Midbrain (tissue), 1 donor: ENCODE results near the gene ASL.
"Not testable (repeated sequence)": the region's sequence is repeated elsewhere in the genome, so short reads cannot be mapped to it uniquely, and the experiment has no call there.

Source experiments
- DNase-seq: peaks from one replicate; lab custom pipeline; 2025; lab: John Stamatoyannopoulos, UW

ASL gene

DNA sequence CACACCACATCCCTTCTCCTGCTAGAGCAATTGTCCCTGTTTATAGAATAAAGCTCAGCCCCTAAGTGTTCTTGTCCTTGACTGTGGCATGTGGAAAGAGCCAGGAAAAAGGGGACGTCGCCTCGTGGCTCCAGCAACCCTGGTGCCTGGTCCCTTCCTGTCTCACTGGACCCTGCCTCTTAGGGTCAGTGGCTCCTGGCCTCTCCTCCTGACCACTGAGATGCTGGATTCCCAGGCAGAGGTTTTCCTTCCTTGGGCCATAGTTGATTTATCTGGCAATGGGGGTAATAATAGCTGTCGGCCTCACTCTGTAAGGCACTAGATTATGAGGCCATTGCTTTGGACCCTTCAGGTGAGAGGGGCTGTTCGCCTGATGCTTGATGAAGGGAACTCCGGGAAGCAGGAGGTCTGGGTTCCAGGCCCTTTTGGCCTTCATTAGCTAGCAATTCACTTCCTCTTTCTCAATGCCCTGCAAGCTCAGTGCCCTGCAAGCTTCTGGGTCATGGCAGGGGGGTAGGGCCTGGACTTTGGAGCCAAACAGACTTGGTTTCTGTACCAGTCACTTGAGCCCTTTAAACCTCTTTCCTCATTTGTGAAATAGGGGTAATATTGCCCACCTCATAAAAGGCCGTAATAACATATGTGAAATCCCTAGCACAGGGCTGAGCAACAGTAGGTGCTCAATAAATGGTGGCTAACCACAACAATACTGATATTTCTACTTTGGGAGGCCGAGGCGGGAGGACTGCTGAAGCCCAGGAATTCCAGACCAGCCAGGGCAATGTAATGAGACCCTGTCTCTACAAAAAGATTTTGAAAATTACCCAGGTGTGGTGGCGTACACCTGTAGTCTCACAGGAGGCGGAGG, 1.1 kb downstream of the ASL start:
- DNase-seq, result no peak

DNA sequence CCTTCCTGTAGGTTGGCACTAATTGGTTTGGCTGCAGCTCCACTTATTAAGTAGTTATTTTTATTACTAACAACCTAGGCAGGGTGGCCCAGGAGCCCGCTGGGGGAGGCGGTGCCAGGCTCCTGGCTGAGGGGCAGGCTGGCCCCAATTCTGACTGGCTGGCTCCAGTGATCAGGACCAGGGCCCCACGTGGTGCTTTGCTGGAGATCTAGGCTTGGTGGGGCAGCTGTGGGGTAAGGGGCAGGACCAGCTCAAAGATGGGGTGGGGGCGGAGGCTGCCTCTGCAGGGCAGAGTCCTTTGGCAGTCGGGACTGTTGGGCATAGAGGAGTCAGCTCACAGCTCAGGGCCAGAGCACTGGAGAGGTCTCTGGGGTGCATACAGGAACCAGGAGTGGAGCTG, 2.4 kb downstream of the ASL start:
- no peak for DNase-seq

DNA sequence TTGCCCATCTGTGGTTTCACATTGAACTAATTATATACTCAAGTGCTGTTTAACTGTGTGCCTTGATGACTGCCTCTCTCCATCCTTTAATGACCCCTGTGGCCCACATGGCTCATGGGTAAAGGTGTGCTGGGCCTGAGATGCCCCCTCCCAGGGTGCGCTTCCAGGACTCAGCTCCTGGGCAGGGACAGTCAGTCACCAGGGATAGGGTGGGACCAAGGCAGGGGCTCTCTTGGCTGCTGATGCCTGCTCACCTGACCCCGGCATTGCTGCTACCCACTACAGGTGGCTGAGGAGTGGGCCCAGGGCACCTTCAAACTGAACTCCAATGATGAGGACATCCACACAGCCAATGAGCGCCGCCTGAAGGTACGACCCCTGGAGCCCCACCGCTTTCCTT, 6.5 kb downstream of the ASL start:
- no peak for DNase-seq

DNA sequence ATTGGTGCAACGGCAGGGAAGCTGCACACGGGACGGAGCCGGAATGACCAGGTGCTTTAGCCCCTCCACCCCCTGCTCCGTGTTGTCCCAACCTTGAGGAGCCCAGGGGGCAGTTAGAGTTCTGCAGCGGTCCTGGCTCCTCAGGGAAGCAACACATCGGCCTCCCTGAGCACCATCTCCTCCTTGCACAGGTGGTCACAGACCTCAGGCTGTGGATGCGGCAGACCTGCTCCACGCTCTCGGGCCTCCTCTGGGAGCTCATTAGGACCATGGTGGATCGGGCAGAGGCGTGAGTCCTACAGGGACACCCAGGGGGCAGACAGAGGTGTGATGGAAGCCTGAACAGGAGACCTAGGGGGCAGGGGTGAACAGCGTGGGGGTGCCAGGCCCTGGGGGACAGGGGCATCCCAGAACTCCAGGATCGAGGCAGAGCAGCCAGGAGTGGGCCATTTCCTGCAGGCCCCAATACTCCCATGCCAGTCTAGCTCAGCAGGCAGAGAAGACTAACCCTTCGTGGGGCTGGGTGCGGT, 7.3 kb downstream of the ASL start:
- DNase-seq, result no peak

DNA sequence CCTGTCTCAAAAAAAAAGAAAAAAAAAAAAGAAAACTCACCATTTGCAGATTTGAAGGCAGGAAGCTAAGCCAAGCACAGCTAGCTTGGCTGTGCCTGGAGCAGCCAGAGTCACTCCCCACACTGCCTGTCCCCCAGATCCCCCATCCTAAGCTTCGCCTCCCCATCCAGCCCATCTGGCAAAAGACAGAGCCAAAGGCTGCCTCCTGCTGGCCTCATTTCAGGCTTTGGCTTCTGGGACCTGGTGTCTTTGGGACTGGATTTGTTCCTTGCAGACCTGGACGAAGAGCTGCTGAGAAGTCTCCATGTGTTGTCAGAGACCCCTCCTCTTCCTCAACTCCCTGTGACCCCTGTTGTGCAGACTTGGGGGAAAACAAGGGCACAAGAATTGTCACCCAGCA, 8.1 kb downstream of the ASL start:
- DNase-seq, result no peak

DNA sequence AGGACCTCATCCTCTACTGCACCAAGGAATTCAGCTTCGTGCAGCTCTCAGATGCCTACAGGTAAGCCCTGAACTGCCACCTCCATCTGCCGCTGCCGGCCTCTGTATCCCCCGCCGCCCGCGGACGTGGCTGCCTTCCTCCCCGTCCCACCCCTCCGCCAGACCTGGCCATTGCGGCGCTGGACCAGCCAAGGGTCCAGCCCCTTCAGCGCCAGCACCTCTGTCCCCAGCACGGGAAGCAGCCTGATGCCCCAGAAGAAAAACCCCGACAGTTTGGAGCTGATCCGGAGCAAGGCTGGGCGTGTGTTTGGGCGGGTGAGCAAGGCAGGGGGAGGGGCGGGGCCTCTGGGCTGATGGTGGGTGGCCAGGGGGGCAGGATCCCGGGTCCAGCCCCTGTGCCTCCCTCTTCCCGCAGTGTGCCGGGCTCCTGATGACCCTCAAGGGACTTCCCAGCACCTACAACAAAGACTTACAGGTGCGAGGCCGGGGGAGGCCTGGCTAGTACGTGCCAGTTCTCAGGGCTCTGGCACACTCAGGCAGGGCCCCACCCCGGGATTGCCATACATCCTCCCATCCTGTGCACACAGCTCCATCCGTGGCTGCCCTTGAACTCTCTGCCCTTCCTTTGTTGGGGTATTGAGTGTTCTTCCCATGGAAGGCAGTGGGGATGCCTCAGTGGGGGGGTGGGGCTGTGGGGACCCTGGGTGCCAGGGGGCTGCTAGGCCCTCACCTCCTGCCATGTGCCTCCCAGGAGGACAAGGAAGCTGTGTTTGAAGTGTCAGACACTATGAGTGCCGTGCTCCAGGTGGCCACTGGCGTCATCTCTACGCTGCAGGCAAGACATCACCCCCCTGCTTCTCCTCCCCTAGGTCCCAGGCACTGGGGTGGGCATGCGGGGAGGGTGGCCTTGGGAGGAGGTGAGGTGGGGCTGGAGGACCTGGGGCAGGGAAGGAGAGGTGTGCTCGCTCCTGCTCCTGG, 13.5 kb downstream of the ASL start:
- DNase-seq, result no peak

DNA sequence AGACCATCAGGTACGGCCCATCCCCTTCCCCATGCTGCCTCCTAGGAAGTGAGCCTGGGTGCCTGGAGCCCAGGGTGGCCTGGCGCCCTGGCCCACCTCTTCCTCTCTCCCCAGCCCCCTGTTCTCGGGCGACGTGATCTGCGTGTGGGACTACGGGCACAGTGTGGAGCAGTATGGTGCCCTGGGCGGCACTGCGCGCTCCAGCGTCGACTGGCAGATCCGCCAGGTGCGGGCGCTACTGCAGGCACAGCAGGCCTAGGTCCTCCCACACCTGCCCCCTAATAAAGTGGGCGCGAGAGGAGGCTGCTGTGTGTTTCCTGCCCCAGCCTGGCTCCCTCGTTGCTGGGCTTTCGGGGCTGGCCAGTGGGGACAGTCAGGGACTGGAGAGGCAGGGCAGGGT, 17.0 kb downstream of the ASL start:
- DNase-seq, result no peak

DNA sequence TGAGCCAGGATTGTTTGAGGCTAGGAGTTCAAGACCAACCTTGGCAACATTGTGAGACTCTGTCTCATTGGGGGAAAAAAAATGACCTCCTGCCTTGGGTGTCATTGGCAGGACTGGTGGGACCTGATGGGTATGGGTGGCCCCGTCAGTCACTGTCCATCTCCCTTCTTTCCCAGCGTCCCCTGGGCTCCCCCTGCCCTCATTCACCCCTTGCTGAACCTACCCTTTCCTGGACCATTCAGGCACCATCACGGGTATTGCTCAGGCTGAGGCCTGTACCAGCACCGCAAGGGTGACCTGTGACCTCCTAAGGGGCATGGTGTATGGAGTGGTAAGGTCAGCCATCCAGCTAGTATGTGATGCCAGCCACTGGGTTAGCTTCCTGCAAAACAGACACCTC, 19.4 kb downstream of the ASL start:
- no peak for DNase-seq

DNA sequence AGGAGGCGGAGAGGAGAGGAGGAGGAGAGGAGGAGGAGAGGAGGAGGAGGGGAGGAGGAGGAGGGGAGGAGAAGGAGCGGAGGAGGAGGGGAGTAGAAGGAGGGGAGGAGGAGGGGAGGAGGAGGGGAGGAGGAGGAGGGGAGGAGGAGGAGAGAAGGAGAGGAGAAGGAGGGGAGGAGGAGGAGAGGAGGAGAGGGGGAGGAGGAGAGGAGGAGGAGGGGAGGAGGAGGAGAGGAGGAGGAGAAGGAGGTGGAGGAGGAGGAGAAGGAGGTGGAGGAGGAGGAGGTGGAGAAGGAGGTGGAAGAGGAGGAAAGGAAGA, 23.6 kb downstream of the ASL start:
- no peak for DNase-seq

DNA sequence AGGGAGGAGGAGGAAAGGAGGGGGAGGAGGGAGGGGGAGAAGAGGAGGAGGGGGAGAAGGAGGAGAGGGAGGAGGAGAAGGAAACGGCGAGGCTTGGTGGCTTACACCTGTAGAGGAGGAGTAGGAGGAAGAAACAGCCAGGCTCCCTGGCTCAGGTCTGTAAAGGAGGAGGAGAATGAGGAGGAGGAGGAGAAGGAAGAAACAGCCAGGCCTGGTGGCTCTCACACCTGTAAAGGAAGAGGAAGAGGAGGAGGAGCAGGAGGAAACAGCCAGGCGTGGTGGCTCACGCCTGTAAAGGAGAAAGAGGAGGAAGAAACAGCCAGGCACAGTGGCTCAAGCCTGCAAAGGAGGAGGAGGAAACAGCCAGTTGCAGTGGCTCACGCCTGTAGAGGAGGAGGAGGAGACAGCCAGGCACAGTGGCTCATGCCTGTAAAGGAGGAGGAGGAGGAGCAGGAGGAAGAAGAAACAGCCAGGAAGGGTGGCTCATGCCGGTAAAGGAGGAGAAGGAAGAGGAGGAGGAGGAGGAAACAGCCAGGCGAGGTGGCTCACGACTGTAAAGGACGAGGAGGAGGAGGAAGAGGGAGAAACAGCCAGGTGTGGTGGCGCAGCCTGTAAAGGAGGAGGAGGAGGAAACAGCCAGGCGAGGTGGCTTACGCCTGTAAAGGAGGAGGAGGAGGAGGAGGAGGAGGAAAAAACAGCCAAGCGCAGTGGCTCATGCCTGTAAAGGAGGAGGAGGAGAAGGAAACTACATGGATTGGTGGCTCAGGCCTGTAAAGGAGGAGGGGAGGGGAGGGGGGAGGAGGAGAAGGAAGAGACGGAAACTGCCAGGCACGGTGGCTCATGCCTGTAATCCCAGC, 24.2 kb downstream of the ASL start:
- DNase-seq, result peak; percentile 30

DNA sequence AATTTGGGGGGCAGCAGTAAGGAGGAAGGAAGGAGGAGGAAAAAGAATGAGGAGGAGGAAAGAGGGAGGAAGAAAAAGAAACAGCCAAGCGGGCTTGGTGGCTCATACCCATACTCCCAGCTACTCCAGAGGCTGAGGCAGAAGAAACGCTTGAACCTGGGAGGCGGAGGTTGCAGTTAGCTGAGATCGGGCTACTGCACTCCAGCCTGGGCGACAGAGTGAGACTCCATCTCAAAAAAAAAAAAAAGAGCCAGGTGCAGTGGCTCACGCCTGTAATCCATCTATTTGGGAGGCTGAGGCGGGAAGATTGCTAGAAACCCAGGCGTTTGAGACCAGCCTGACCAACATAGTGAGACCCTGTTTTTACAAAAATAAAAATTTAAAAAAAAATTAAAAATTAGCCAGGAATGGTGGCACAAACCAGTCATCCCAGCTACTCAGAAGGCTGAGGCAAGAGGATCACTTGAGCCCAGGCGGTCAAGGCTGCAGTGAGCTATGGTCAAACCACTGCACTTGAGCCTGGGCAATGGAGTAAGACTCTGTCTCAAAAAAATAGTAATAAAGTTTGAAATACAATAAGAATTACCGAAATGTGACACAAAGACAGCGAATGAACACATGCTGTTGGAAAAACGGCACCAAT, 24.9 kb downstream of the ASL start:
- no peak for DNase-seq

DNA sequence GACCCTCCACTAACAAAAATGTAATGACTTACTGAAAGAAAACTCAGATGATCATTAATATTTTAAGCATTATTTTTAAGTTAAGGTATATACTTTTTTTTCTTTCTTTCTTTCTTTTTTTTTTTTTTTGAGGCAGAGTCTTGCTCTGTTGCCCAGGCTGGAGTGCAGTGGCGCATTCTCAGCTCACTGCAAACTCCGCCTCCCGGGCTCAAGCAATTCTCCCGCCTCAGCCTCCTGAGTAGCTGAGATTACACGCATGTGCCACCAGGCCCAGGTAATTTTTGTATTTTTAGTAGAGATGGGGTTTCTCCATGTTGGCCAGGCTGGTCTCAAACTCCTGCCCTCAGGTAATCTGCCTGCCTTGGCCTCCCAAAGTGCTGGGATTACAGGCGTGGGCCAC, 26.5 kb downstream of the ASL start:
- not testable (repeated sequence) for DNase-seq

DNA sequence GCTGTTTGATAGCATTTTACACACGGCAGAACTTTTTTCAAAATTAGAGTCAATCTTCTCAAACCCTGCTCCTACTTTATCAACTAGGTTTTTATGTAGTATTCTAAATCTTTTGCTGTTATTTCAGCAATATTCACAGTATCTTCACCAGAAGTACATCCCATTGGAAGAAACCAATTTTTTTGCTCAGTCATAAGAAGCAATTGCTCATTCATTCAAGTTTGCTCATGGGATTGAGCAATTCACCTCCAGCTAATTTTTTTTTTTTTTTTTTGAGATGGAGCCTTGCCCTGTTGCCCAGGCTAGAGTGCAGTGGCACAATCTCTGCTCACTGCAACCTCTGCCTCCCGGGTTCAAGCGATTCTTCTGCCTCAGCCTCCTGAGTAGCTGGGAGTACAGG, 28.4 kb downstream of the ASL start:
- not testable (repeated sequence) for DNase-seq

DNA sequence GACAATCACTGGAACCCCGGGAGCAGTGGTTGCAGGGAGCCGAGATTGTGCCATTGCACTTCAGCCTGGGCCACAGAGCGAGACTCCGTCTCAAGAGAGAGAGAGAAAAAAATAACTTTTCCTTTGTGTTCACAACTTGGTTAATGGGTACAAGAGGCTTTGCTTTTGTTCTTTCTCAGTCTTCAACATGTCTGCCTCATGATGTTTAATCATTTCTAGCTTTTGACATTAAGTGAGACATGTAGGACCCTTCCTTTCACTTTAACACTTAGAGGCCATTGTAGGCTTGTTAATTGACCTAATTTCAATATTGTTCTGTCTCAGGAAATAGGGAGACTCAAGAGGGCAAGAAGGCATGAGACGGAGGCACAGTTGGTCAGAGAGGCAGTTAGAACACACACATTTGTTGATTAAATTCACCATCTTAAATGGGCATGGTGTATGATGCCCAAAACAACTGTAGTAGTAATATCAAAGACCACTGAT, 29.7 kb downstream of the ASL start:
- DNase-seq, result no peak

DNA sequence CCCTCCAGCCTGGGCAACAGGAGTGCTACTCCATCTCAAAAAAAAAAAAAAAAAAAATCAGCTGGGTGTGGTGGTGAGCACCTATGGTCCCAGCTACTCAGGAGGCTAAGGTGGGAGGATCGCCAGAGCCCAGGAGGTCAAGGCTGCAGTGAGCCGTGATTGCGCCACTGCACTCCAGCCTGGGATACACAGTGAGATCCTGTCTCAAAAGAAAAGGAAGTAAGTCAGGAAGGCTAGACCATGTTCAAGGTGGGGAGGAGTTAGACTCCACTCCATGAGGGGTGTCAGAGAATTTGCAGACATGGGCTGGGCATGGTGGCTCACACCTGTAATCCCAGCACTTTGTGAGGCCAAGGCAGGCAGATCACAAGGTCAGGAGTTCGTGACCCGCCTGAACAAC, 32.8 kb downstream of the ASL start:
- not testable (repeated sequence) for DNase-seq

DNA sequence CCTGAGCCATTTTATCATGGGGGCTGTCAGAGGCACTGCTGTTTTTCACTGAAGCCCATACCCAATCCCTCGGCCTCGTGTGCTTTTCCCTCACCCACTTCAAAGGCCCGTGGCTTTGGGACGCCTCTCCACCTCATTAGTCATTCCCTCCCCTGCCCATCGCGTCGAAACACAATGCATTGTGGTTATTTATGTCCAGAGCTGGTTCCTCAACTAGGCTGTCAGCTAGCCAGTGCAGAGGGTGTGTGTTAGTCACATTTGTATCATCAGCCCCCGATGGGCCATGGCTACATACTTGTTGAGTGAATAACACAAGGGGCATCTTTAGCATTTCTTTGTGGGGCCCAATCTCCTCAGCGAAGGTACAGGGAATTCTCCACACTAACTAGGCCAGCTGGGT, 35.2 kb downstream of the ASL start:
- no peak for DNase-seq

DNA sequence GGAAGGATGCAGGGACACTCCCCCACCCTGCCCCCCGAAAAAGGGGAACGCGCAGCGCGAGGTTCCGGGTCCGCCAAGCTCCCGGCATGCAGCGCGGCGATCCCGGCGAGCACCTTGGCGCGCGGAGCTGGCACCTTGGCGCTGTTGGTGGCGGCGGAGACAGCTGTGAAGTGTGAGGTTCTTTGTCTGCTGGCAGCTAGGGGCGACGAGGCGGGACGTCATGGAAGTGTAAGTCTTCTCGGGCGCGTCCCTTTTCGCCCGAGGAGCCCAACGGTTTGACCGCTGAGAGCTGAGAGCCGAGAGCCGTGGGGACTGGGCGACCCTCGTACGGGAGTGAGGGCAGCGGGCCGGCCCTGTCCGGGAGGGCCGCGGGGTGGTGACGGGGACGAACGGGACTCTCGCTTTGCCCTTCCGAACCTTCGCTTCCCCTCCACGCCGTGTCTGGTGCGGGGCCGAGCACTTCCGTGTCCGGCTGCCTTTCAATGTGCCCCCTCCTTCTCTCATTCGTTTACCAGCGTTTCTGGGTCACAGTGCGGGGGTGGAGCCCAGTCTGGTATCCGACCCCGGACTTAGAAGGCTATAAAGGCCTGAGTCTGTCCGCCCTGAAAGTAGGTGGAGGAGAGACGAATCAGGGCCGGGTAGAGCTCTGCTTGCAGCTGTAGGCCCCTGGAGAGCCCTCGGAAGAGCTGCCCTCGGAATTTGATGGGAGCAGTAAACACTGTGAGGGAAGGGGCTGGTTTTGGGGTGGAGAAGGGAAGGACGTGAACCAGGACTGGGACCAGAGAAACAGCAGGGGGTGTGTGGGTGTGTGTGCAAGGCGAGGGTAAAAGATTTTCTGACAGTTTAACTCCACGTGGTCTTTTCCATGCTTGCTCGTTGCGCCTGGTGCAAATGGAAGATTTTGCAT, 39.4 kb downstream of the ASL start, which contains the start of gene CRCP:
CRCP (plus strand) TSS at position 105 of the 907 bp plus-strand sequence; CDS start at position 221, 116 bp downstream.
- peak; percentile 77 for DNase-seq

DNA sequence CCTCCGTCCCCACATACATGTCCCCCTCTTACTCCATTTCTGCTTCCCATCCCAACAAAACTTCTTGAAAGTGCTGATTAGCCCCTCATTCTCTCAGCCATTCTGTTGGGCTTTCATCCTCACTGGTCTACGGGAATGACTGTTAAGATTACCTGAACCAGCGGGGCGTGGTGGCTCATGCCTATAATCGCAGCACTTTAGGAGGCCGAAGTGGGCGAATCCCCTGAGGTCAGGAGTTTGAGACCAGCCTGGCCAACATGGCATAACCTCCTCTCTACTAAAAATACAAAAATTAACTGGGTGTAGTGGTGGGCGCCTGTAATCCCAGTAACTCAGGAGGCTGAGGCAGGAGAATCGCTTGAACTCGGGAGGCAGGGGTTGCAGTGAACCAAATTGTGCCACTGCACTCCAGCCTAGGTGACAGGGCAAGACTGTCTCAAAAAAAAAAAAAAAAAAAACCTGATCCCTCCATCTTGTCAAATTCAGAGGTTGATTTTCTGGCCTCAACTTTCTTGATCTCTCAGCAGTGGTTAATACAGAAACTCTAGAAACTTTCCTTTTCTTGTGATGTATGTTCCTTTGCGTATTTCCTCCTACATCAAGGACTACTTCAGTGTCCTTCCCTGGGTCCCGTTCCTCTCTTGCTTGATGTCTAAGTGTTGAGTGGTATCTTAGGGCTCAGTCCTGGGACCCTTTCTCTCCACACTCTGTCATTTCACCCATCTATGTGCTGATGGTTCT, 41.2 kb downstream of the ASL start:
- DNase-seq, result not testable (repeated sequence)

DNA sequence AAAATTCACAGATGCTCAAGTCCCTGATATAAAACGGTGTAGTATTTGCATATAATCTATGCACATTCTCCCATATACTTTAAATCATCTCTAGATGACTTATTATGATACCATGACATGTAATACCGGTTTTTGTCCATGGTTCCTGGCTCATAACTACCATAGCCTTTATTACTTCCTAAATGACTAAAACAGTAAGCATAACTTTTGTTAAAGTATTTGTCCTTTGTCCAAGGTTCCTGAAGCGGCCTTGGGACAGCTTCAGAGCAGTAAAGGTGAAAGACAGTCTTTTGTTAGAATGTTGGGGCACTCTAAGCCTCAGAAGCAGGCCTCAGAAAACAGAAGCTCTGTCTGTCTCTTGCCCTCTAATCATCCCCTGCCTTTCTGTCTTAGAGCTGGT, 43.0 kb downstream of the ASL start:
- no peak for DNase-seq
